T-helper 1 cell (primary cell): Measurements from ENCODE around the gene QKI.

Source experiments
- DNase-seq, 5 donors: peaks; one replicate each; pipeline ENCODE4 v3.0.0-alpha.2; 2012 to 2020

QKI gene

DNA sequence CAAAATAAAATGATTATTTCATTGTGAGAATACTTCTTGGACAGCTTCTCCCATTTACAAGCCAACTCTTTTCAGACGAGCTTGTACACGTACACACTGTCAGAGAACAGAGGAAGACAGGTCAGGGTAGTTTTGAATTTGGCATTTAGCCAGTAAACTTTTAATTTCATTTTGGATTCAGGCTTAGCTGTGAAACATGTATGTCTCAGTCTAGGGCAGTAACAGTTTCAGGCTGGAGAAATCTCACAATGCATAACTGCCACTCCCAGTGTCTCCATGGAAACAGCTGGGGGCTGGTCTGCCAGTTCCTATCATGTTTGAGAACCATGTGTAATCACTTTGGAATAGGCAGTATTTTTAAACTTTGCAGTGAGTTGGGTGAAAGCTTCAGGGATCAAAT lies 22.0 kb upstream of the QKI start:
- DNase-seq: no peak

DNA sequence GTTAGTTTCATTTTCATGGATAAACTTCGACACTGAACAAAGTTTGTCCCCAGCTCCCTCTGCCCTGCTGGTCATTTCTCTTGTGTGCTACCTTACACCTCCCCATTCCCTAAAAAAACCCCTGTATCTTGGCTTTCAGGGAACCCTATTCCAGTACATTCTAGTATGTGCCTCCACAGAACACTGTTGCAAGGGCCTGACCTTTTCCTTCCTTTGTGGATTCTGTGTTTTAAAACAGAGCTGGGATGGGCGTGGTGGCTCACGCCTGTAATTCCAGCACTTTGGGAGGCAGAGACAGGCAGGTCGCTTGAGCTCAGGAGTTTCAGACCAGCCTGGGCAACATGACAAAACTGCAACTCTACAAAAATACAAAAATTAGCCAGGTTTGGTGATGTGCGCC lies 20.6 kb upstream of the QKI start:
- no peak for DNase-seq

DNA sequence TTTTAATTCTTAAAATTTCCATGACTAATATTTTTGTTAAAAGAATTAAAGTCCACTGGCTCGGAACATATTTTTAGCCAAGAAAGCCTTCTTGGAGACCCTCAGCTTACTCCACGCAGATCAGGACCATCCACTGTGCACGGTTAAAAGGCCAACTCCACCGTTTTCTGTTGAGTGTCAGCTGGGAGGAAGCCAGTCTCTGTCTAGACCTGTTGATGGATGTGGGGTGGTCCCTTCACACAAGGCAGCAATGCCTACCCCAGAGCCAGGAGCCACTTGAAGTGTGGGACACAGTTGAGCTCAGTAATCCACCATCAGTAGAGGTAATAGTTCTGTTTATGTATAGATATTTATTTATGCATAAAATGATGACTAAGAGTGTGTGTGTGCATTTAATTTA lies 19.9 kb upstream of the QKI start:
- DNase-seq: no peak

DNA sequence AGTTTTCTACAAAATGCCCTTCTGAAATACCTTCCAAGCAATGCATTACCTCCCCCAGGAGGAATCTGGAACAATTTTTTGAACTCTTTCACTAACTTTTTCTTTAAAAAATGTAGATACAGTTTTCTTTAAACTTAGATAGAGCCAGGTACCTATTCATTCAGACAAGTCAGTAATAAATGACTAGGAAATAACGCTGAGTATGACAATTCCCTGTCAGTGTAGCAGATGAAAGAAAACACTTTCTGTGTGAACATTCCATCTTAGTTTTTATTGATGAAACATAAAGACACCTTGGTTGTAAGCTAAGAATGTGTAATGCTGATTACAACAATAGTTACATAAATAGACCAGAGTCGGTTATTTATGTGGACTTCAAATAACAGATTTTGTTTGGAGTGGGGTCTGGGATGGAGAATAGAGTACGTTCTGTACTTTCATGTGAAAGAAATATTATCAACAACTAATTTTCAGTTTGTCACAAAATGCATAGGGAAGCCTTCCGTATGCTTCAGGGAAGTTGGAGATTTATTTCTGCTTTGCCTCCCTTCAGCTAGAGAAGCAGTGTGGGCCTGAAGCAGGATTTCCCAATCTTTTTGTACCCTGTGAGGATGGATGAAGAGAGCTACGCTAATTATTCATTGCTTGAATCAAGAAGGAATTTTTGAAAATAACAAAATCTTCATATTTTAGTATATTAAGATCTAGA lies 19.2 kb upstream of the QKI start:
- DNase-seq: no peak

DNA sequence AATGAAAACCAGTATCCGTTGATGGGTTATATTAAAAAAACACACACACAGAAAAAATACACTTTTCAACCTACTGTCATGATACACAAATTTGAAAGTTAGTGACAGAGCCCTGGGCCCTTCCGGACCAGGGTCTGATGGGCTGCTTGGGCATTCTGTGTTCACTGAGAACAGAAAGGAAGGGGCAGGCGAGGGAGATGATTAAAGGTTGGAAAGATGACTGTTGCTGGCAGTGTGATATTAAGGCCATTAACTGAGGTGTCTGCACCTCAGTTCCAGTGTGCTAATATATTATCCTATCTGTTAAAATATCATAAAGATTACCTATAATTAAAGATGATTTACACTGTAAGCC lies 18.7 kb upstream of the QKI start:
- no peak for DNase-seq

DNA sequence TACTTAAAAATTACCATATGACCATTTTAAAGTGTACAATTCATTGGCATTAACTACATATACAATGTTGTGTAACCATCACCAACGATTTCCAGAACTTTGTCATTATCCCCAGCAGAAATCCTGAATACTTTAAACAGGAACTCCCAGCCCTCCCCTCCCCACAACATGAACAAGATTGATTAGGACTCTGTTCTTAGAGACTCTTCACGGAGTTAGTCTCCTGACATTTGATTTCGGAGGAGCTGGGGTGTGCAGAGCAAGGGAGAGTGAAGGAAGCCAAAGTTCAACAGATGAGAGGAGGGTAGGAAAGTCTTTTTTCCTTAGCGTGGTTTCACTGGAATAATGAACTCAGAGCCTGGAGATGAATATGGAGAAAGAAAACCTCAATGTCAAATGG lies 17.2 kb upstream of the QKI start:
- no peak for DNase-seq

DNA sequence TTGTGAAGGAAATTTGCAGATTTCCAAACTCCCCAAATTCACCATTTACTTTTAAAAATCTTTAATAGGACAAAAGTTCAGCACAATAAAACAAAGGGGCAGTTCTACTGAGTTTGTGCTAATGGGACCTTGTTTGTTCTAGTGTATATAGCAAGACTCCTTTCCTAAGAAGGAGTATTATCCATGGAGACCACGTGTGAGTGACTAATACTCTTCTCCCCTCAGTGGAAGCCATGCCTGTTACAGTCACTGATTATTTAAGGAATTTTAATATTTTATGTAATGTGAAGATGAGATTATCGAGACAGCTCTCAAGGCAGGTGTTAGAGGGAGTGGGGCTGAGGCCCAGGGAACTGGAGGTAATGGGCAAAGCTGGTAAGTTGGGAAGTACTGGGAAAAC lies 16.4 kb upstream of the QKI start:
- DNase-seq: no peak

DNA sequence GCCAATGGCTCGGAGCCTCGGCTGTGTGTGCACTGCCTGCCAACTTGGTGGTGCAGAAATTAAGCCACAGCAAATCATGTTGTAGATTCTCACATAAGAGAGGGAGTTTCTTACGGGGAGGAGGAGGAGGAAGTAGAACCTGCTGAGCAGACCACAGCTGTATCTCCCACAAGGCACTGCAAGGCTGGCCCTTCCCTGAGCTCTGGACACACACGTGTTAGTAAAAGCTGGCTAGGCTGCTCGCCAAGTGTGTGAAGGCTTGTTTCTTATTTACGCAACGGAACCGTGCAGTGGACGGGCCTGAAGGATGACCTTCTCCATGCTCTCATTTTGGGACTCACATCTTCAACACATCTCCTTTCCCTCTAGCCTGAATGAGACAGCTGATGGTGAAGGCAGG lies 15.7 kb upstream of the QKI start:
- DNase-seq: no peak

DNA sequence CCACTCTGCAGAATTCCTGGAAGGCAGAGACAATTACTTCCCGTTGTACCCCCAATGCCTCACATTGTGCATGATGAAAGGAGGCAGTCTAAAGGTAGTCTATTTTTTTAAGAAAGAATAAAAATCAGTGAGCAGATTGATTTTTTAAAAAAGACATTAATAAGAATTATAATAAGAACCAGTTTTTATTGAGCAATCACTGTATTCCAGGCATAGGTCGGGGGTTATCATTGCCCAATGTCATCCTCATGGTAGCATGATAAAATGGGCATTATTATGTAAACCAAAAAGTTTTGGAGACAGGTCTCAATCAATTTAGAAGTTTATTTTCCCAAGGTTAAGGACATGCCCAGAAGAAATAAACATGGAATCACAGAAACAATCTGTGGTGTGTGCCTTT lies 14.0 kb upstream of the QKI start:
- DNase-seq: no peak

DNA sequence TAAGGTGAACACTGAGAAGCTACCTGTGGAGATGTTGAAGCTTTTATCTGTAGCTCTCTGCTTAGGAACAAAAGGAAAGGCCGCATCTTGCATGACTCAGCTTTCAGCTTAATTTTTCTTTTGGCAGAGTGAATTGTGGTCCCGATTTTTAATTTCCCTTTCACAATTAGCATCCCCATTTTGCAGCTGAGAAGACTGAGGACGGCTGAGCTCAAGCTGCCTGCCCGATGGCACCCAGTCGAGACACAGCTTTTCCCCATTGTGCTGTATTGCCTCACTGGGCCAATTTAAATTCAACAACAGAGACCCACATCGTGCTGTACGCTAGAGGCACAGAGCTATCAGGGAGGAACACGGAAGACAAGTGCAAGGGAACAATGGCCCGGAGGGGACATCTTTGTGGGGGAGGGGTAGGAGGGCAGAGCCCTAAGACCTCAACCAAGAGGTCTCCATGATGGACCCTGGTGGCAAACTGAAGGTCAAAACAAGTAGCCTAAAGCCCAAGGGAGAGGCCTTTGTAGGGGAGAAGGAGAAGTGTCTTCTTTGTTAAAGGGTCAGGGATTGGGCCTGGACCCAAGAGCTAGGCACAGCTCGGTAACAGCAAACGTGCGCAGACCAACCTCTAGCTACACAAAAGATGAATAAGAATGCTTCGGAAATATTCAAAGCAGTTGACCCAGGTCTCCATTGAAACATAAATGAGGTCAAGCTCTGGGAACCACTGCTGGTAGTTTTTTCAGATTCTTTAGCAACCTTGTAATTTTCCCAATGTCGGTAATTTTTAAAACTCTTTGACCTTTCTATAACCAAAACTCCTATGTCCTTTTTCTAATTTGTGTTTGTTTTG lies 13.3 kb upstream of the QKI start:
- no peak for DNase-seq

DNA sequence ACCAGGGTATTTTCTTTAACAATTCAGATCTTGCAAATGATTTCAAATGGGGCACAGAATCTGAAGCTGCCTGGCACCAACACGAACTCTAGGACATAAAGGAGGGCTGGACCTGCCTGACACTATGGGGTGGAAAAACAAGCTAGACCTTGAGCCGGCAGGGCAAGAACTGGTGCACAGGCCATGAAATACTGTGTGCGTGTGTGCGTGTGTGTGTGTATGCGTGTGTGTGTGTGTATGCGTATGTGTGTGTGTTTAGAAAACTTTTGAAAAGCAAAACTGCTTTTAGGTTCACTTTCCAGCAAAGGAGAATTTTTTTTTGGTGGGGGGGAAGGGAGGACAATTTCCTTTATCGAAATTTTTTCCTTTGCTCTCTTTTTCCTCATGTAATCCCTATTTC lies 11.9 kb upstream of the QKI start:
- DNase-seq: no peak

DNA sequence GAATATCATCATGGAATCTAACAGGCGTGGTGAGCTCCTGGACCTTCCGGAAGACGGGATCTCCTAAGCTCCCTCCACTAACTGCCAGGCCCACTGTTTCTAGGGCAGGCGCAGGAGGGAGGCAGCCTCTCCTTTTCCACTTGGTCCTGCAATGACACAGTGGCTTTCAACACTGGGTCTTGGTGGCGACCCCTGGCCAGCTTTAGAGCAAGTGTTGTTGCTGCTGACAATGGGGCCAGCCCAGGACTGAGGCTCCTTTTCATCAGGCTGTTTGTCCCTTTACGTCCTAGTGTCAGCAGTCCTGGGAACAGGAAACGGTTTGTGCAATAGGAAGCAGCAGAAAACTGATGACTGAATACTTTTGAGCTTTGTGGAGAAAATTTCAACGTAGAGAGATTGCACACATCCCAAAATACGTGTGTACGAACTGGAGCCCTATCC lies 9.7 kb upstream of the QKI start:
- DNase-seq: no peak

DNA sequence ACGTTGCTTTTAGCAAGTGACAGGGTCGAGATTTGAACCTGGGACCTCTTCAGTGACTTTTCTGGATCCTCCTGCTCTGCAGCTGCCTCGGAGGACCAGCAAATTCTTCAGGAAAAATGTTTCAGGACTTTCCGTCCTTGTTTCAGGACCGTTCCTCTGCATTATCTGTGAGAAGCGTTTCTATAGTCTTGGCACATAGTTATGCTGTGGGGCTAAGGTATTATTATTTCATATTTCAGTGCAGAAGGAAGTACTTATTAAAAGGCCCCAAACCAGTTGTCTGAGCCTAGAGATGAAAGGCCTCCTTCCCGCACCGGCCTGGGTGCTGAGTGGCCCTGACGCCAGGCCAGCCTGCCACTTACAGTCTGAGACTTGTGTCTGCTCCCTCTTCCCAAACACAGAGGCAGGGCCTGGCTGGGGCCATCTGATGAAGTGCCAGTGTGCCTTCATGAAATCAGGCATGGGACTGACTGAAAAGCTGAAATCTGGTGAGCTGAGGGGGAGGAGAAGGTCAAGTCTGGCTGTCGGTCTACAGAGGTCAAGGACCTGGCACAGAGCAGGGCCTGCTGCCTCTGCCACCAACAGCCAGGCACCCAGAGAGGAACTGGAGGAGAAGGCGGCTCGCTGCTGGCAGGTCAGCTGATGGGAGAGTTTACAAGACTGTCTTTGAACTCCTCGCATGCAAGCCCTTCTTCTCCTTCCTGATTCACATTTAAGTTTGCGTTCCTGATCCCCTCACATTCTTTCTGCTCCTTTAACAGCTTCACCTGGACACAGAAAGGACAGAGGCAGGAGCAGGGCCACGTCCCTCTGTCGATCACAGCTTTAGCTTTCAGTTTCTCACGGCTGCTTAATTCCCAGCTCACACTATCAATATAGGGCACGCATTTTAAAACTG lies 8.9 kb upstream of the QKI start:
- peak in 1 of 5 donors; percentile 36 for DNase-seq

DNA sequence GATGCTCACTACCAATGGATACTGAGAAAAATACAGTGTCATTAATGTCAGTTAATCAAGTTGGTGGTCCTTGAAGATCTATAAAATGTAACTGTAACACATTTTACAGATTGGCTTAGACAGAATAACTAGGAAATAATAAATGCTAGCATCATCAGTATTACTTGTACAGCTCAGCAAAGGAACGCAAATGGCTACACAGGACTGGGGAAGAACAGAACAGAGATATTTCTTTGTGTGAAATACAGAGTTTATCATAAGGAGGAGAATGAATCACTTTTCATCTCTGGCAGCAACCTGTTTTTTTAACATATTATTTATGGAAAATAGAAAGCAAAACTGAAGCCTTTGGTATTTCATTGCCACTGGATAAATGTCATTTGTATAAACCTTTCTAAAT lies 8.2 kb upstream of the QKI start:
- DNase-seq: no peak

DNA sequence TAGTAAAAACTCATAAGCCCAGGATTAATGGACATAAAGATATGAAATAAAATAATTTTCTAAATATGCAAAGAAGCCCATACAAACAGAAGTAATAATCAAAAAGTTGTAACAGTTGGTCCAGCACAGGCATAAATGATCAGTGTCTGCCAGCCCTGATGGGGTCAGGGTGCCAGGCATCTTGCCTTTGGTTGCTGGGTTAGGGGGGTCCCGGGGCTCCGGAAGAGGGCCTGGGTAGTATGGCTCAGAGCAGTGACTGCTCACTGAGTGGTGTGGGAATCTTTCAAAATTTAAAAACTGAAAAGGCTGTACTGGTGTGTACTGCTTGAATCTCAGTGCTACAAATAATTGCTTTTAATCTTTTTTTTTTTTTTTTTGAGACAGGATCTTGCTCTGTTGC lies 7.7 kb upstream of the QKI start:
- DNase-seq: no peak

DNA sequence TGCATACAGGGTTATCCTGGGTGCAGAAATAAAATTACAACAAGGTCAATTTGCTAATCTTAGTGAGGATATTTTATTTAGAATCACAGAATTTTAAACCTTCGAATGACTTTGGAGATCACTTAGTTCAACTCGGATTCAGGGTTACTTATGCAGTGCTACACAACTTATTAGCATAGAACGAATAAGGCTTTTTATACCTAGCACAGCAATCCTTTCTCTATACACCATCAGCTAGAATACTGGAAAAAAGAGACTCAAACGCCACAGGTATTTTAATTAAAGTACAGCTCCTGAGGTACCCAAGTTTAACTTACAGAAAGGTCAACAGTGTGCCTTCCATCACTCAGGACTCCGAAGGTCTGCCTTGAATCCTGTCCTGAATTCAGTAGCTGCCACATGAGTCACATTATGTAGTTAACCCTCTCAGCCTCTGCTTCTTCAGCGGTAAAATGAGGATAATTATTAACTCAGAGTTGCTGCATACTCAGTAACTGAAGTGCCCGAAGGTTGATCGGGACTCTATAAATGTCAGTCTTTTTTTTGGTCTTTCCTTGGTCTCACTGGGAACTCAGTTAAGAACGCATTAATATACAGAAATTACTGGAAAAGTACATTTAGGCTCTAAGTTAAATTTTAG lies 6.0 kb upstream of the QKI start:
- no peak for DNase-seq

DNA sequence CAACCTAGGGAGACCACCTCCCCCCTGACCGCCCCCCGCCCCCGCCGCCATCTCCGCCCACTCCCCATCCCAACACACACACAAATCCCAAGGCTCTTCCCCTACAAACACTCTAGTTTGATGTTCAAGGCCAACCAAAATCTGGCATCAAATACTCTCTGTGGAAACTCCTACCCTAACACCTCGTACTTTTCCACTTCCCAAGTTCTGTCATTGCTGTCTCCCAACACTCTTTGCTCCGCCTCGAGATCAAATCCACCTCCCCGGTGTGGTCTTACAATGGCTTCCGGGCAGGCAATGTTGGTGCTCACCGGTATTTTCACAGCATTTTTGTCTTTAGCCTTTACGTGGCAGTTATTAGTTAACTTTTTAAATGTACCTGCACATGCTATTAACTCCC lies 4.8 kb upstream of the QKI start:
- DNase-seq: no peak

DNA sequence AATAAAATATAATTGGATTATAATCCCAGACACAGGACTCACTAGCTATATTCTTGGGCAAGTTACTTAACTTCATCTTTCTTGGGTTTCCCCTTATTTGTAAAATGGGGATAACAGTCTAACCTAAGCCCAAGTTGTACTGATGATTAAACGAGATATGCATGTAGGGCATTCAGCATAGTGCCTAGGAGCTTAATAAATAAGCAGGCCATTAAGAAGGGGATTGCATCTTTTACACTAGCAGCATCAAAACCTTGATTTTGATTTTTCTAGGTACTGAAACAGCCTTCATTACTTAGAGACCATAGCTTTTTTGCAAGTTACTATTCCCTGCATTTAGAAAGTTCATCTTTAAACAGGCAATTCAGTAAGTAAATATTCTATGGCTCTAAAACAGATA lies 2.2 kb upstream of the QKI start:
- DNase-seq: no peak

DNA sequence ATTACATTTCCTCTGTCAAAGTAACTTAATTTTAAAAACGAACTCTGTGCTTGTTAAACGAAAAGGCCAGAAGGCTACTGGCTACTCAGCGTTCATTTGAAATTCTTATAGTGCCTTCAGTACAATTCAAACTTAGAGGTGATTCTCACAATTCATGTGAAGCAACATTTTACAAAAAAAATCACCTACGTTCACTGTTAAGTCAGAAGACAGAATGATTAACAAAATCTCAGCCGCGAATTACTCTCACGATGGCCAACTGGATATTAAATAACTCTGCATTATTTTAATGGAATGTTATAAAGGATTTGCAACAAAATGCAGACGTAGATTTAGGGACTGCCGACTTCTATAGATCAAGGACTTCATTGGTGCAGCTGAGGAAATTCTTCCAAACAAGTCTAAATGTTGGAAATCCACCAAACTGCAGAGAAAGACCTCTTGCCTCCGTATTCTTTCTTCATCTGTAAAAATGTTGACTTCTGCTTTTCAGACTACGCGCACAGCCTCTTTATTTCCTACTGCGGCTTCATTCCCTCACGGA lies 1.6 kb upstream of the QKI start:
- DNase-seq: no peak

DNA sequence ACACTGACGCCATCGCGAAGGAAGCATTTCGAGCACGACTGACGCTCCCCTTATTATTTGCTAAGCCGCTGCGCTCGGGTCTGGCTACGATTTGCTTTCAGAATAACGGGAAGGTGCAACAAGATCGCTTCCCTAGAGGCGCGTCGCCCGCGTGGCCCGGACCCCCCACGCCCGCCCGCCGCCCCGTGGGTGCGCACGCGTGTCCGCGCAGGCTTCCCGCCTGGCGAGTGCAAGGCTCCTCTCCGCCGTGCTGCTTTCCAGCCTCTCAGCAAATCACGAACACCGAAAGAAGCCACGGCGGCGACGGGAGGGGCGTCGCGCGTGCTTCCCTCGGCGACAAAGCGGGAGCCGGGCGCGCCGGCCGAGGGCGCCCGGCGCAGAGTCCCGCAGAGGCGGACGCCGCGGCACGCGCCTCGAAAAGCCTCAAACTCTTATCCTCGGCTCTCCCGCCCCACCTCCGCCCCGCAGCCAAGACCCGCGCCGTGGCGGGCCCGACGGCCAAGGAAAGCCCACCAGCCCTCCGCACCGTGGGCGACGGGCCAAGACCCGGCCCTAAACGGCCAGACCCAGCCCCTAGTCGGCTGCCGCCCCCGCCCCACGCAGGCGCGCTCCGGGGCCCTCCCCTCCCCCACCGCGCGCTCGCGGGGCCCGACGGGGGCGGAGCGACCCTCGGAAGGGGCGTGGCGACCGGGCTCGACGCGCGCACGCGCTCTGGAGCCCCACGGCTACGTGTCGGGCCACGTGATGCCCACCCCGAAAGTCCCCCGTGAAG lies 987 bp upstream of the QKI start:
- peak; percentile 61 to 93 (median 86) for DNase-seq

DNA sequence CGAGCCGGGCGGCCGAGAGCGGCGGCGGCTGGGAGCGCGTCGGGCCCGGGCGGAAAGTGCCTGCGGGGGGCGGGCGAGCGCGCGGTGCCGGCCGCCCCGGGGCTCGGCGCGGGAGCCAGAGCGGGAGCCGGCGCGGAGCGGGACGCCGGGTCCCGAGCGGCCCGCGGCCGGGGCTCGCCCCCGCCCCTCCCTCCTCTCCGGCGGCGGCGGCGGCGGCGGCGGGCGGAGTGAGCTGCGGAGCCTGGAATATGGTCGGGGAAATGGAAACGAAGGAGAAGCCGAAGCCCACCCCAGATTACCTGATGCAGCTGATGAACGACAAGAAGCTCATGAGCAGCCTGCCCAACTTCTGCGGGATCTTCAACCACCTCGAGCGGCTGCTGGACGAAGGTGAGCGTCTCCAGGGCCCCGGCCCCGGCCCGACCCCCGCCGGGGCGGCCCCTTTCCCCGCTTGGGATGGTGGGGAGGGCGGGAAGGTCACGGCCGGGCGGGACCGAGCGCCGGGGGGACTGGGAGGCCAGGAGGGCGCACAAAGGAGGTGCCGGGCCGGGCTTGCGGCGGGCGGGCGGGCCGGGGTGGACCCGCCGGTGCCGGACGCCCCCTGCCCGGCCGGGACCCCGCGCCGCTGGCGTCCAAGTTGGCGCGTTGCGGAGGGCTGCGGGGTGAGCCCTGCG lies 565 bp downstream of the QKI start:
- peak in 3 of 5 donors; percentile 13 to 25 (median 20) for DNase-seq
